Fibroblast of villous mesenchyme (primary cell): ENCODE data around the gene CLCA4. TPM values are rescaled to one million over a fixed set of nuclear protein-coding genes. Genes with fewer than 3 reads are reported as not detected.
A peak's percentile ranks its signal among the peaks of the same experiment; 100 is the strongest.
"Not testable (repeated sequence)": the region's sequence is repeated elsewhere in the genome, so short reads cannot be mapped to it uniquely, and the experiment has no call there.

Experiments used
- DNase-seq: peaks from one replicate; pipeline ENCODE4 v3.0.0-alpha.2; 2010; ENCODE audit warnings: low read depth
- H3K4me3 ChIP-seq: 2 replicates; pipeline ENCODE4 v1.5.1; 2011; ENCODE audit warnings: low read depth, mild to moderate bottlenecking, low read length
- CTCF ChIP-seq: IDR thresholded peaks from 2 replicates; pipeline ENCODE4 v1.5.1; 2012; ENCODE audit warnings: low read depth, mild to moderate bottlenecking, low read length; ENCODE audit not compliant: insufficient read depth
- total RNA-seq: library from RNA; depleted of rRNA; stranded (reverse); fragments of >200 nt; gene quantifications from 2 replicates; pipeline ENCODE4 v1.2.3, GENCODE V29; 2012

CLCA4 gene
- total RNA-seq, 1 donor: not detected

DNA sequence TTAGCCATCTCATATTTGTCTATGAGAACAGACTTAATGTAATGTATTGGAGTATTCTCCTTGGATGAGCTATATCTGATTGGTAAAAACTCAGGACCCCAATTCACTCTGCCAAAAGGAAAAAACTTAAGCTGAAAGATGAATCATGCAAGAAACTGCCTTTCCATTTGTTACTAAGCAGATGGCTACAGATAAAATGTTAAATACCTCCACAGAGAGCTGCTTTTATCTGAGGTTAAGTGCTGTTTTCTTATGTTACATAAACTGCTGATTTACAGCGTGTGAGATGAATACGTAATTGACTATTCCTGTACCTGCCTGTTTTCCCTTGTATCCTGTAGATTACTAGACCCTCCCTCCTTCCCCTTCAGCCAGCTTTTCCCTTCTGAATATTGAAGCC is 49.3 kb downstream of the CLCA4 start:
- no peak for TF ChIP-seq CTCF
- no peak overlapping the region for H3K4me3 ChIP-seq
- DNase-seq: peak; percentile 30

DNA sequence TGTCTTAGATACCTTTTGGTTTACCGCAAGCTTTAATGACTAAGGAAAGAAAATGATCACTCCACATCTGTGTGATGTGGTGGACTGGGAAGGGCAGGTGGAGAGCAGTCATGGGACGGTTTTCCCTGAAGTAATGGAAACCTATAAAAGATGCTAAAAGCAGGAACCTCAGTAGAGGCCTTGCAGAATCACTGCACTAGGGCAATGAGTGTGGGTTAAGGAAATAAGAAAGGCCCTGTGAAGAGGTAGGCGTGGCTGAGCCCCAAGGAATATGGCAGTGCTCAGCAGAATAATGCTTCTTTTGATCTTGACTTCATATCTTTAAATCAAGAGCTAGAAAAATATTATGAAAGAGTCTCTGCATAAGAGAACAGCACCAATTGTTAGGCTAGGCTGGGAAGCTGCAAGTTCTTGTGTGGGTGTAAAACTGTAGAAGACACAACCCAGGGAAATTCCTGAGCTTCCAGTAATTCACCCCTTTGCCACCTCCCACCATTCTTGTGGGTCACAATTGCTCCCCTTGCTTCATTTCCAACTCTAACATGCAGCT is 49.9 kb downstream of the CLCA4 start:
- no peak overlapping the region for H3K4me3 ChIP-seq
- DNase-seq: peak; percentile 13
- no peak for TF ChIP-seq CTCF

DNA sequence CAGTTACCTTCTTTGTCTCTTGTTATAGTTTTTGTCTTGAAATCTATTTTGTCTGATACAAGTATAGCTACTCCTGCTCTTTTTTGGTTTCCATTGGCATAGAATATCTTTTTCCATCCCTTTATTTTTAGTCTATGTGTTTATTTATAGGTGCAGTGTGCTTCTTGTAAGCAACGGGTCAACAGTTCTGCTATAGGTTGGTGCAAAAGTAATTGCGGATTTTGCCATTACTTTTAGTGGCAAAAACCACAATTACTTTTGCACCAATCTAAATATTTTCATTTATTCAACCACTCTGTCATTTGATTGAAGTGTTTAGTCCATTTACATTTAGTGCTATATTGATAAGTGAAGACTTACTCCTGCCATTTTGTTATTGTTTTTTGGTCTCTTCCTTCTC is 59.2 kb downstream of the CLCA4 start:
- not testable (repeated sequence) for DNase-seq, H3K4me3 ChIP-seq

GRCh38 chr1:86616433-86616832 is 69.6 kb downstream of the CLCA4 start:
- TF ChIP-seq CTCF: no peak
- no peak for DNase-seq
- H3K4me3 ChIP-seq: no peak overlapping the region

GRCh38 chr1:86616871-86617270 is 70.0 kb downstream of the CLCA4 start:
- H3K4me3 ChIP-seq: no peak overlapping the region
- TF ChIP-seq CTCF: no peak
- DNase-seq: no peak

GRCh38 chr1:86618358-86618757 is 71.5 kb downstream of the CLCA4 start:
- DNase-seq: no peak
- TF ChIP-seq CTCF: no peak
- no peak overlapping the region for H3K4me3 ChIP-seq

GRCh38 chr1:86619313-86619712 is 72.4 kb downstream of the CLCA4 start:
- H3K4me3 ChIP-seq: no peak overlapping the region
- no peak for DNase-seq
- TF ChIP-seq CTCF: no peak

GRCh38 chr1:86621286-86621685 is 74.4 kb downstream of the CLCA4 start:
- no peak overlapping the region for H3K4me3 ChIP-seq
- no peak for DNase-seq
- no peak for TF ChIP-seq CTCF
